PFSK-1 (cell line): Measurements from ENCODE around the gene DLGAP4.

Source experiments
- FOXP2 ChIP-seq: optimal IDR thresholded peaks from 2 replicates; pipeline ENCODE3; 2011; ENCODE audit warnings: borderline replicate concordance, control low read depth, inconsistent platforms; ENCODE audit not compliant: insufficient read depth; ENCODE audit errors: extremely low read length, extremely low read depth
- POLR2AphosphoS5 ChIP-seq: IDR thresholded peaks from 2 replicates; pipeline ENCODE4 v1.6.1; 2012; ENCODE audit warnings: low read depth, mild to moderate bottlenecking, control low read depth, low read length, moderate library complexity
- SIN3A ChIP-seq: IDR thresholded peaks from 2 replicates; pipeline ENCODE4 v1.6.1; 2012; ENCODE audit warnings: mild to moderate bottlenecking, low read length, moderate library complexity, borderline replicate concordance; ENCODE audit not compliant: insufficient read depth
- TAF1 ChIP-seq: IDR thresholded peaks from 2 replicates; pipeline ENCODE4 v1.6.1; 2012; ENCODE audit warnings: low read length, control low read depth, borderline replicate concordance; ENCODE audit not compliant: insufficient read depth
- TF ChIP-seq, protein P1 (sequence below), 2 experiments: IDR thresholded peaks; 2 replicates each; pipeline versions ENCODE4 v1.6.1 to v1.8.0; 2011 to 2012; ENCODE audit warnings: low read depth in 2 of 2, low read length in 2 of 2, control low read depth in 1 of 2, inconsistent platforms in 1 of 2, mild to moderate bottlenecking in 1 of 2, moderate library complexity in 1 of 2; ENCODE audit not compliant: insufficient read depth in 1 of 2

- no peak for TF ChIP-seq POLR2AphosphoS5
- TF ChIP-seq TAF1 = no peak
- TF ChIP-seq, protein P1, sequence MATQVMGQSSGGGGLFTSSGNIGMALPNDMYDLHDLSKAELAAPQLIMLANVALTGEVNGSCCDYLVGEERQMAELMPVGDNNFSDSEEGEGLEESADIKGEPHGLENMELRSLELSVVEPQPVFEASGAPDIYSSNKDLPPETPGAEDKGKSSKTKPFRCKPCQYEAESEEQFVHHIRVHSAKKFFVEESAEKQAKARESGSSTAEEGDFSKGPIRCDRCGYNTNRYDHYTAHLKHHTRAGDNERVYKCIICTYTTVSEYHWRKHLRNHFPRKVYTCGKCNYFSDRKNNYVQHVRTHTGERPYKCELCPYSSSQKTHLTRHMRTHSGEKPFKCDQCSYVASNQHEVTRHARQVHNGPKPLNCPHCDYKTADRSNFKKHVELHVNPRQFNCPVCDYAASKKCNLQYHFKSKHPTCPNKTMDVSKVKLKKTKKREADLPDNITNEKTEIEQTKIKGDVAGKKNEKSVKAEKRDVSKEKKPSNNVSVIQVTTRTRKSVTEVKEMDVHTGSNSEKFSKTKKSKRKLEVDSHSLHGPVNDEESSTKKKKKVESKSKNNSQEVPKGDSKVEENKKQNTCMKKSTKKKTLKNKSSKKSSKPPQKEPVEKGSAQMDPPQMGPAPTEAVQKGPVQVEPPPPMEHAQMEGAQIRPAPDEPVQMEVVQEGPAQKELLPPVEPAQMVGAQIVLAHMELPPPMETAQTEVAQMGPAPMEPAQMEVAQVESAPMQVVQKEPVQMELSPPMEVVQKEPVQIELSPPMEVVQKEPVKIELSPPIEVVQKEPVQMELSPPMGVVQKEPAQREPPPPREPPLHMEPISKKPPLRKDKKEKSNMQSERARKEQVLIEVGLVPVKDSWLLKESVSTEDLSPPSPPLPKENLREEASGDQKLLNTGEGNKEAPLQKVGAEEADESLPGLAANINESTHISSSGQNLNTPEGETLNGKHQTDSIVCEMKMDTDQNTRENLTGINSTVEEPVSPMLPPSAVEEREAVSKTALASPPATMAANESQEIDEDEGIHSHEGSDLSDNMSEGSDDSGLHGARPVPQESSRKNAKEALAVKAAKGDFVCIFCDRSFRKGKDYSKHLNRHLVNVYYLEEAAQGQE (IDR thresholded peaks at IDR 0.05; ENCODE audit: insufficient read depth in 1 of 2, low read depth in 2 of 2, low read length in 2 of 2) = no peak
- TF ChIP-seq FOXP2 = no peak
- no peak for TF ChIP-seq SIN3A
Measured at GRCh38 chr20:36342331-36343120, 36.4 kb downstream of the DLGAP4 start.
